HEK293 (cell line): Measurements from ENCODE around the gene CNST.

ENCODE experiments used
- CTCF ChIA-PET: fragments of 350-600 bp; formaldehyde crosslinking; extraction: SDS; loops from one replicate; lab custom pipeline; 2021; ENCODE audit warnings: antibody characterized with exemption; lab: Yijun Ruan, JAX
- POLR2A ChIA-PET: fragments of 300-600 bp; formaldehyde crosslinking; extraction: SDS; loops from one replicate; lab custom pipeline; 2020; ENCODE audit warnings: antibody characterized with exemption, inconsistent platforms; lab: Yijun Ruan, JAX
- H3K27ac ChIP-seq: fragments of 200-500 bp; sonication (Bioruptor generic); 2 replicates; pipeline ENCODE4 v1.5.1; 2014; ENCODE audit warnings: low read depth, low read length, control low read depth, inconsistent platforms; ENCODE audit errors: extremely low read depth
- H3K36me3 ChIP-seq, 2 experiments: fragments of 200-500 bp in 1 of 2; sonication (Bioruptor generic) in 1 of 2; 1 replicate in 1 of 2; 2 replicates in 1 of 2; pipeline ENCODE4 v1.5.1; 2014 to 2017; ENCODE audit warnings: inconsistent platforms in 2 of 2, low read length in 2 of 2; ENCODE audit not compliant: control insufficient read depth in 2 of 2, insufficient read depth in 1 of 2
- H3K4me1 ChIP-seq: fragments of 200-500 bp; sonication (Bioruptor generic); 2 replicates; pipeline ENCODE4 v1.5.1; 2014; ENCODE audit warnings: mild to moderate bottlenecking, low read length, inconsistent platforms; ENCODE audit not compliant: control insufficient read depth, insufficient read depth
- H3K4me3 ChIP-seq: 2 replicates; pipeline ENCODE4 v1.5.1; 2011; ENCODE audit warnings: low read depth, mild to moderate bottlenecking, control low read depth, low read length, moderate library complexity
- H3K9me3 ChIP-seq: fragments of 200-500 bp; sonication (Bioruptor generic); 2 replicates; pipeline ENCODE4 v1.5.1; 2014; ENCODE audit warnings: low read depth, low read length, inconsistent platforms; ENCODE audit not compliant: control insufficient read depth, insufficient read depth
- BCL11A ChIP-seq: fragments of 450-650 bp; formaldehyde crosslinking; IDR thresholded peaks from 2 replicates; pipeline ENCODE4 v1.5.1; 2016; ENCODE audit warnings: low read depth, missing biosample characterization, missing genetic modification characterization
- SETDB1 ChIP-seq: IDR thresholded peaks from one replicate; pipeline ENCODE4 v1.6.1; 2017; ENCODE audit warnings: mild to moderate bottlenecking, low read length, moderate library complexity, mixed read lengths; ENCODE audit not compliant: insufficient read length
- ZBTB48 ChIP-seq: fragments of 450-650 bp; formaldehyde crosslinking; IDR thresholded peaks from 2 replicates; pipeline ENCODE4 v1.5.1; 2016; ENCODE audit warnings: missing biosample characterization, missing genetic modification characterization
- ZBTB49 ChIP-seq: fragments of 450-650 bp; formaldehyde crosslinking; IDR thresholded peaks from 2 replicates; pipeline ENCODE4 v1.5.1; 2016; ENCODE audit warnings: missing biosample characterization, missing genetic modification characterization, low read depth
- ZBTB6 ChIP-seq: fragments of 450-650 bp; formaldehyde crosslinking; IDR thresholded peaks from 2 replicates; pipeline ENCODE4 v1.5.1; 2017; ENCODE audit warnings: missing biosample characterization, missing genetic modification characterization
- ZFP41 ChIP-seq: fragments of 450-650 bp; formaldehyde crosslinking; IDR thresholded peaks from 2 replicates; pipeline ENCODE4 v1.5.1; 2016; ENCODE audit warnings: missing biosample characterization, missing genetic modification characterization, borderline replicate concordance
- ZNF140 ChIP-seq: fragments of 450-650 bp; formaldehyde crosslinking; IDR thresholded peaks from 2 replicates; pipeline ENCODE4 v1.5.1; 2016; ENCODE audit warnings: missing biosample characterization, missing genetic modification characterization
- ZNF148 ChIP-seq: fragments of 450-650 bp; formaldehyde crosslinking; IDR thresholded peaks from 2 replicates; pipeline ENCODE4 v1.5.0; 2017; ENCODE audit warnings: missing biosample characterization, missing genetic modification characterization, borderline replicate concordance
- ZNF221 ChIP-seq: fragments of 450-650 bp; formaldehyde crosslinking; IDR thresholded peaks from 2 replicates; pipeline ENCODE4 v1.5.1; 2017; ENCODE audit warnings: missing biosample characterization, missing genetic modification characterization, borderline replicate concordance
- ZNF549 ChIP-seq: fragments of 450-650 bp; IDR thresholded peaks from 2 replicates; pipeline ENCODE4 v1.5.1; 2018; ENCODE audit warnings: missing biosample characterization, missing genetic modification characterization, mild to moderate bottlenecking, inconsistent platforms, moderate library complexity
- ZNF560 ChIP-seq: fragments of 450-650 bp; formaldehyde crosslinking; IDR thresholded peaks from 2 replicates; pipeline ENCODE4 v1.5.1; 2017; ENCODE audit warnings: missing biosample characterization, missing genetic modification characterization, borderline replicate concordance
- ZNF645 ChIP-seq: fragments of 450-650 bp; formaldehyde crosslinking; IDR thresholded peaks from 2 replicates; pipeline ENCODE4; 2016; ENCODE audit warnings: missing biosample characterization, missing genetic modification characterization
- ZNF658 ChIP-seq: fragments of 450-650 bp; formaldehyde crosslinking; IDR thresholded peaks from 2 replicates; pipeline ENCODE4; 2016; ENCODE audit warnings: missing biosample characterization, missing genetic modification characterization
- ZNF670 ChIP-seq: fragments of 450-650 bp; formaldehyde crosslinking; IDR thresholded peaks from 2 replicates; pipeline ENCODE4 v1.5.1; 2016; ENCODE audit warnings: missing biosample characterization, missing genetic modification characterization, low read depth

Gene CNST

GRCh38 chr1:246528933-246529731 lies 37.1 kb upstream of the CNST start:
- ChIA-PET CTCF (no interaction called here), POLR2A (no interaction called here)
- H3K4me3 ChIP-seq, result no peak overlapping the region
- H3K9me3 ChIP-seq, result no peaks in the 10 kb centered on the region
- TF ChIP-seq ZBTB6 (tag by site-specific recombination), result no peak
- no peaks in the 10 kb centered on the region for H3K36me3 ChIP-seq
- H3K4me1 ChIP-seq, result no peaks in the 10 kb centered on the region
- no peak overlapping the region for H3K27ac ChIP-seq

- CTCF ChIA-PET, result no interaction called here
- H3K4me3 ChIP-seq, result no peak overlapping the region
- POLR2A ChIA-PET, result no interaction called here
- no peaks in the 10 kb centered on the region for H3K36me3 ChIP-seq
- TF ChIP-seq ZNF560 (tag by site-specific recombination), result no peak
- no peak for TF ChIP-seq ZNF221 (tag by site-specific recombination)
- TF ChIP-seq BCL11A (tag by site-specific recombination), result no peak
- peak; percentile 77 for TF ChIP-seq ZNF549 (tag by site-specific recombination)
- no peak for TF ChIP-seq ZBTB48 (tag by site-specific recombination)
- no peak for TF ChIP-seq ZFP41 (tag by site-specific recombination)
- peak; percentile 35 for TF ChIP-seq SETDB1
- no peak for TF ChIP-seq ZNF670 (tag by site-specific recombination)
- no peak for TF ChIP-seq ZNF645 (tag by site-specific recombination)
- TF ChIP-seq ZBTB49, result no peak
- TF ChIP-seq ZNF658 (tag by site-specific recombination), result no peak
- no peak for TF ChIP-seq ZNF148 (tag by site-specific recombination)
- no peak for TF ChIP-seq ZNF140 (tag by site-specific recombination)
- H3K27ac ChIP-seq, result no peak overlapping the region
- no peaks in the 10 kb centered on the region for H3K9me3 ChIP-seq
- no peaks in the 10 kb centered on the region for H3K4me1 ChIP-seq
Observed at GRCh38 chr1:246530482-246530881, 35.8 kb upstream of the CNST start.
